ENCODE results near the gene SULT1C4. TPM values are rescaled to one million over a fixed set of nuclear protein-coding genes. Genes with fewer than 3 reads are reported as not detected.

SULT1C4 gene
- total and polyA plus RNA-seq, 5 donors: 5.2 to 23.6 (median 10.9) TPM

DNA sequence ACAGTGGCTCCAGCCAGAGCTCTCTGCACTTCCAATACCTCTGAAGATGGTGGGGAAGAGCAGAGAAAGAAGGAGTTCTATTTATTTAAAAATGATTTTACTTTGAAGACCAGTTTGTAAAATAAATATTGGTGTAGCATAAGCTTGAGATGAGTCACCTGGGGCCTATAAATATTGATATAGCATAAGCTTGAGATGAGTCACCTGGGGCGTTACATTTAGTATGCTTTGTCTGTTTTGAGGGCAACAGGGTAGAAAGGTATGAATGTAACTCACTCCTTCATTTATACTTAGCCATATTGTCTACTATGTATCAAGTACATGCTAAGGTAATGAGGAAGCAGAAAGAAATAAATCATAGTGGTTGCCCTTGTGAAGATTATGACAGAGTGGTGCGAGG is 7.7 kb upstream of the SULT1C4 start:
- Histone ChIP-seq H3K9me3 (ENCODE audit: control insufficient read depth, low read length) (no peaks in the 10 kb centered on the region), H3K27ac (ENCODE audit: low read length) (no peak overlapping the region), H3K27me3 (ENCODE audit: control insufficient read depth, insufficient read depth) (no peaks in the 10 kb centered on the region), H3K4me3 (ENCODE audit: low read length) (no peak overlapping the region), H3K4me1 (ENCODE audit: control insufficient read depth, insufficient read depth, low read length) (no peaks in the 10 kb centered on the region)
- no peak for DNase-seq
- ATAC-seq: no peak
- intact Hi-C loops (cut with DNase I): loop anchor here in 1 of 4 donors (10.0 kb wide), 1 partner anchor 215 kb away; no protein-coding TSS in a partner anchor
- WGBS: 96% methylated on average over 2 of the region's 2 CpGs

DNA sequence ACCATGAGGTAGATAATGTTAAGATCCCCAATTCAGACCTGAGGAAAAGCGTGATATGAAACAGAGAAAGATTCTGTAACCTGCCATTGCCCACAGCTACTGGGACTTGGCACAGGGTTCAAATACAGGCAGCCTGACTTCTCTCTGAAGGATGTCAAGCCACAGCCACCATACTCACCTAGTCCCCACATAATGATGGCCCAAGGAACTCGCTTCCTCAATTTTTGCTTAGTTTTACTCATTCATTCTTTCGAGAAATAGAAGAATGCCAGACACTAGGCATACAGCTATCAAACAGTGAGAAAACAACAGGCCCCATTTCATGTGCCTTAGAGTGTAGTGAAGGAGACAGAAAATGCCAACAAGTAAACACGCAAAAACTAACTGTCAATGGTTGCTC is 980 bp upstream of the SULT1C4 start:
- WGBS: 94% methylated on average over 4 of the region's 4 CpGs
- no peaks in the 10 kb centered on the region for H3K9me3 ChIP-seq (ENCODE audit: control insufficient read depth, low read length)
- ATAC-seq (no peak), DNase-seq (no peak)
- no peak overlapping the region for H3K4me3 ChIP-seq (ENCODE audit: low read length)
- no peaks in the 10 kb centered on the region for H3K4me1 ChIP-seq (ENCODE audit: control insufficient read depth, insufficient read depth, low read length)
- no peaks in the 10 kb centered on the region for H3K27me3 ChIP-seq (ENCODE audit: control insufficient read depth, insufficient read depth)
- intact Hi-C loops (cut with DNase I): loop anchor here in 1 of 4 donors (10.0 kb wide), 1 partner anchor 208 kb away; no protein-coding TSS in a partner anchor
- no peak overlapping the region for H3K27ac ChIP-seq (ENCODE audit: low read length)

DNA sequence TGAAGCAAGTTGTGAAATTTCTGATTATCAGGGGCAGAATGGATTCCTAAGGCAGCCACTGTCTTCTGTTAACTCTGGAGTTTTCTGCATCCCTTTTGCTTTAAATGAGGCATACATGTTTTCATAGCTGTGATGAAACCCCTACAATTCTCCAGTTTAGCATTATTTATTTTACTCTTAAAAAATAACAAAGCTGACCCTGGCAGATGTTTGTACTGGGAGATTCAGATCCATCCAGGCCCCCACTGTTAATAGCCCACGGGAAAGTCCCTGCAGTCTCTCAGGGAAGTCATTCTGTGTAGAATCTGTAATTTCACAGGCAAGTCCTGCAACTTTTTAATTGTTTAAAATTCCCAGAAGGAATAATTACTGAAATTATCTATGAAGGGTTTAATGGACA is 353 bp upstream of the SULT1C4 start:
- DNase-seq (no peak), ATAC-seq (peak; percentile 15 to 38)
- intact Hi-C loops (cut with DNase I): loop anchor here in 1 of 4 donors (10.0 kb wide), 1 partner anchor 207 kb away; no protein-coding TSS in a partner anchor
- Histone ChIP-seq H3K27me3 (ENCODE audit: control insufficient read depth, insufficient read depth) (no peaks in the 10 kb centered on the region), H3K27ac (ENCODE audit: low read length) (no peak overlapping the region), H3K4me1 (ENCODE audit: control insufficient read depth, insufficient read depth, low read length) (no peaks in the 10 kb centered on the region), H3K9me3 (ENCODE audit: control insufficient read depth, low read length) (no peaks in the 10 kb centered on the region), H3K4me3 (ENCODE audit: low read length) (peak overlapping the region; percentile 68)
- WGBS: 1% methylated on average over 1 of the region's 1 CpG

DNA sequence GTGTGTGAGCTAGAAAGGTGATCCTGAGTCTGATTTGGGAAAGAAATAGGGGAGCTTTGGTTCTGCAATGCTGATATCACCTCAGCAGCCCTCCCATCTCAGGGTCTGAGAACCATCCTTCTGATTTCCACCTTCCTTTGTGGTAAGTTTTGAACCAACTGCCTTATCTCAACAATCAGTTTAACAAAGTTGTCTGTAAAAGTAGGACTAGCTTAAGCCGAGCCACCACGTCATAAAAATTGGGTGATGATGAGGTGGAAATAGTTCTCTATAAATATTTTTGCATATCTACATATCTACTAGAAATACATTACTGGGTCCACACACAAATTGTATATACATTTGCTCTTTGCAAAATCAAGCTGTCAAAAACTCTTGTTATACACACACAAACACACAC is 1.1 kb downstream of the SULT1C4 start:
- WGBS: 30% methylated on average over 2 of the region's 2 CpGs
- no peaks in the 10 kb centered on the region for H3K4me1 ChIP-seq (ENCODE audit: control insufficient read depth, insufficient read depth, low read length)
- no peaks in the 10 kb centered on the region for H3K9me3 ChIP-seq (ENCODE audit: control insufficient read depth, low read length)
- DNase-seq (no peak), ATAC-seq (no peak)
- intact Hi-C loops (cut with DNase I): loop anchor here in 1 of 4 donors (10.0 kb wide), 1 partner anchor 206 kb away; no protein-coding TSS in a partner anchor
- H3K4me3 ChIP-seq (ENCODE audit: low read length): peak overlapping the region; percentile 68
- H3K27me3 ChIP-seq (ENCODE audit: control insufficient read depth, insufficient read depth): no peaks in the 10 kb centered on the region
- H3K27ac ChIP-seq (ENCODE audit: low read length): no peak overlapping the region

DNA sequence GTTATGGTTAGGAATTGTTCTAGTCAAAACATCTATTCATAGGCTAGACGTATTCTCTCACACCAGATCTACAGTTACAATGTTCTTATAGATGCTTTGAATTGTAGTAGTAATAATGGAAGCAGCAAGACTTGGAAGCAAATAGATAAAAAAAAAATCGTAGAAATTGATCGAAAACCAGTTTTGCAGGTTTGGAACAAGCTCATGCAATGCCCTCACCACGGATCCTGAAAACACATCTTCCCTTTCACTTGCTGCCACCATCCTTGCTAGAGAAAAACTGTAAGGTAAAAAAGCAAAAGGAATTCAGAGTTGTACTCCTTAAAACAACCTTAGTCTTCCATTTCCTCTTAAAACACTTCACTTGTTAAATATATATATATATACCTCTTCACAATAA is 4.4 kb downstream of the SULT1C4 start:
- Histone ChIP-seq H3K4me1 (ENCODE audit: control insufficient read depth, insufficient read depth, low read length) (no peaks in the 10 kb centered on the region), H3K9me3 (ENCODE audit: control insufficient read depth, low read length) (no peaks in the 10 kb centered on the region), H3K27me3 (ENCODE audit: control insufficient read depth, insufficient read depth) (no peaks in the 10 kb centered on the region), H3K27ac (ENCODE audit: low read length) (no peak overlapping the region), H3K4me3 (ENCODE audit: low read length) (no peak overlapping the region)
- DNase-seq (no peak), ATAC-seq (no peak)
- intact Hi-C loops (cut with DNase I): no loop called here
- WGBS: 88% methylated on average over 4 of the region's 4 CpGs

DNA sequence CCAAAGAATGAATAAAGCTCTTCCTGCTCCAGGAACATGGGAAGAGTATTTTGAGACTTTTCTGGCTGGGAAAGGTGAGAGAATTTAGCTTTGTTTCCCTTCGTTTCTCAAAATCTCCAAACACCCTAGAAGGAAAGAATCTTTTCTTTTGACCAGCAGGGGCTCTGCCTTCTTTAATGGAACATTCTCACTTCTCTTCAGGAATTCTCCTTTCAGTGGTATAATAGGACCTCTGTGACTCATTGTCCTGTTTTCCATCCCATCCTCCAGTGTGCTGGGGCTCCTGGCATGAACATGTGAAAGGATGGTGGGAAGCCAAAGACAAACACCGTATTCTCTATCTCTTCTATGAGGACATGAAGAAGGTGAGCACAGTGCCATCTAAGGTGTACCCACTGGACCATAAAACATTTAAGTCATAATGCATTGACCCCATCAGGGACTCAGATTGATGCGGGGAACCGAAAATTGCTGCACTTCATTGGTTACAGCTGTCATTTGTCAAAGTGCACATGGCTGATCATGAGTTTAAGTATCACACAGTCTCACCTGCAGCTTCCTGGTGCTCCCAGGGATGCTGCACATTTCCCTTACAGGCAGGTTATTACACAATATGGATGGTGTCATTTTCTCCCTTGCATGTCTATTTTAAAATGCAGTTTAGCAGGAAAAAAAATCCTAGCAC is 5.5 kb downstream of the SULT1C4 start:
- H3K9me3 ChIP-seq (ENCODE audit: control insufficient read depth, low read length): no peaks in the 10 kb centered on the region
- ATAC-seq (no peak), DNase-seq (no peak)
- no peaks in the 10 kb centered on the region for H3K27me3 ChIP-seq (ENCODE audit: control insufficient read depth, insufficient read depth)
- H3K4me3 ChIP-seq (ENCODE audit: low read length): no peak overlapping the region
- H3K27ac ChIP-seq (ENCODE audit: low read length): no peak overlapping the region
- intact Hi-C loops (cut with DNase I): no loop called here
- WGBS: 92% methylated on average over 4 of the region's 4 CpGs
- H3K4me1 ChIP-seq (ENCODE audit: control insufficient read depth, insufficient read depth, low read length): no peaks in the 10 kb centered on the region

DNA sequence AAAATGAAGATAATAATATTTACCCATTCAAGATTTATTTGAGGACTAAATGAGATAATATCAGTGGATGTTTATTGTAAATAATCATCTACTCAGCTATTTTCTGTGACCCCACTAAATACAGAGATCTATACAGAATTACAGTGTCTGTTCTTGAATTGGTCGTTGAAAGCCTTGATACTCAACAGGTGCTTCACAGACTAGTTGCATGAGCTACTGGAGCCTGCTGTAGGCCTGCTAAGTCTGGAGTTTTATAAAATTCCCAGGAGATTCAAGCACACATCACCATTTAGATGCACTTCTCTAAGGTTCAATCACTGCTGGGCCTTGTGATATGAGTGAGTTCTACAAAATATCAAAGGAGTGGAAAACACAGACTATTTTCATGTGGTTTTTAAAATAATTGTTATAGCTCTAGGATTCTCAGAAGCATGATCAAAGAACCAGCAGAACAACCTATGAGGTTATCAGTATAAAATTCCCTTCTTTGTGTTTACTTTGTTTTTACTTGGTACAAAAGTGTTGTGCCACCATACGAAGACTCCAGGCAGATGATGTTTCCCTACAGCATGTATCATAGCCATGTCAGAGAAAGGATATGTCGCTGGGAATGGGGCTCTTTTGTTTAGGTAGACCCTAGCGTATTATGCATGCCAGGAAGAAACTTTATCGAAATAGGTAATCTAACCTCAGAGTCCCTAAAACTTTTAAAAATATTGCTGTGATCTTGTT is 7.1 kb downstream of the SULT1C4 start:
- intact Hi-C loops (cut with DNase I): no loop called here
- no peak overlapping the region for H3K27ac ChIP-seq (ENCODE audit: low read length)
- 96% methylated on average over 5 of the region's 5 CpGs for WGBS
- no peaks in the 10 kb centered on the region for H3K27me3 ChIP-seq (ENCODE audit: control insufficient read depth, insufficient read depth)
- ATAC-seq (no peak), DNase-seq (no peak)
- no peak overlapping the region for H3K4me3 ChIP-seq (ENCODE audit: low read length)
- H3K9me3 ChIP-seq (ENCODE audit: control insufficient read depth, low read length): no peaks in the 10 kb centered on the region
- no peaks in the 10 kb centered on the region for H3K4me1 ChIP-seq (ENCODE audit: control insufficient read depth, insufficient read depth, low read length)

DNA sequence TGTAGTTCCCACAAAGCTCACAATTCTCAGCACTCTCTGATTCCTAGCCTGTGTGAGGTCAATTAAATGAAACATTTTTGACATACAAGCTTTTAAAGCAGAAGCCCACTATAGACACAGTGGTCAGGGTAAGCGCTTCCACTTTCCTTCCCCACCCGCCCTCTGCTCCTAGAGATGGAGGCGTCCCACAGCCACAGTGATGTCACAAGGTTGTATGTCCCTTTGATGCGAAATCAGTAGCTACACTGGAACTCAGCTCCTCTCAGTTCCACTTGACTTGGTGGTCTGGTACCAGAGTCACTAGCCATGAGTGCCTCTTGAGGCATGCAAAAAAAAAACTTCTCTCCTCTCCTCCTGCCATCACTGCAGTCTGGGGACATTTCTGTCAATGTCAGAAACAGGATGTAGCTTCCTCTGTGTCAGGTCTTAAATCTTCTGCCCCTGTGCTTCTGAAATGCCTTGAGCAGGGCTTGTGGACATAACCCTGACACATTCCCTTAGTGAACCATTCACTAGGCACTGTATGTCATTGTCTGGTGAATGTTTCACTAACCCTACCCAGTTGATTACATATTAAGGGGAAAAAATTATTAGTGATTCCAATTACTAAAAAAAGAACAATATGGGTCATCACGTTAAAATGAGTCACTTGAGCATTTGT is 7.8 kb downstream of the SULT1C4 start:
- ATAC-seq (no peak), DNase-seq (no peak)
- no peaks in the 10 kb centered on the region for H3K27me3 ChIP-seq (ENCODE audit: control insufficient read depth, insufficient read depth)
- no peaks in the 10 kb centered on the region for H3K9me3 ChIP-seq (ENCODE audit: control insufficient read depth, low read length)
- no peaks in the 10 kb centered on the region for H3K4me1 ChIP-seq (ENCODE audit: control insufficient read depth, insufficient read depth, low read length)
- H3K27ac ChIP-seq (ENCODE audit: low read length): no peak overlapping the region
- intact Hi-C loops (cut with DNase I): no loop called here
- 91% methylated on average over 5 of the region's 5 CpGs for whole genome bisulfite sequencing
- H3K4me3 ChIP-seq (ENCODE audit: low read length): no peak overlapping the region

DNA sequence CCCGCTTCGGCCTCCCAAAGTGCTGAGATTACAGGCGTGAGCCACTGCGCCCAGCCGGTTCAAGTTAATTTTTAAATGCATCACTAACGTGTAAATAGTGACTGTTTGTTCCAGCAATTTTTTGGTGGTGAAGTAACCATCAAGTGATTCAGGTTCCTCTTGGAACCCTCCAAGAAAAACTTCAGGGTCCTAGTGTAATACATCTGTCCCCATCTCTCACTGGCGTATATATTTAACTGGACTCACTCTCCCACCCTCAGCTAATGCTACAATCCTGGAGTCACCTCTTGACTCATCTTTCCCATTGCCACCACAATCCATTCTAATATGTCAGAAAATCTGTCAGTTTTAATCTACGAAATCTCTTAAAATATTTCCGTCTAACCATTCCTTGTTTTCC is 10.3 kb downstream of the SULT1C4 start:
- Histone ChIP-seq H3K27me3 (ENCODE audit: control insufficient read depth, insufficient read depth) (no peaks in the 10 kb centered on the region), H3K4me3 (ENCODE audit: low read length) (no peak overlapping the region), H3K9me3 (ENCODE audit: control insufficient read depth, low read length) (no peaks in the 10 kb centered on the region), H3K4me1 (ENCODE audit: control insufficient read depth, insufficient read depth, low read length) (no peaks in the 10 kb centered on the region), H3K27ac (ENCODE audit: low read length) (no peak overlapping the region)
- DNase-seq (no peak), ATAC-seq (no peak)
- intact Hi-C loops (cut with DNase I): no loop called here
- 95% methylated on average over 9 of the region's 9 CpGs for WGBS

DNA sequence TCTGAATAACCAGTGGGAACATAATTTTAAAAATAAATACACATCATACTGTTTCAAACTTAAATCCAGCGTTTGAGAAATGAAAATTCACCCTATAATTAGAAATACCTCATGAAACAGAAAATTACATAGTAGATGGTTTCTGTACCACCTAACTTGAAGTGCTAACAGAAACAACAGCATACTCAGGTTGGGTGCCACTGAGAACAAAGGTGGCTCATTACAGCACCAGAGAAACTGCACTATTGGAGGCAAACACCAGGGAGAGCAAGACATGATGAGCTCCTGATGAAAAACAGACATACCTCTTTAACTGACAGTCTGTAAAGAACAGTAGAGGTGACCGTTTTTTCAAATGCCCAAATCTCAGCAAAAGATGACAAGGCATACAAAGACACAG is 12.6 kb downstream of the SULT1C4 start:
- Histone ChIP-seq H3K4me1 (ENCODE audit: control insufficient read depth, insufficient read depth, low read length) (no peaks in the 10 kb centered on the region), H3K4me3 (ENCODE audit: low read length) (no peak overlapping the region), H3K27me3 (ENCODE audit: control insufficient read depth, insufficient read depth) (no peaks in the 10 kb centered on the region), H3K9me3 (ENCODE audit: control insufficient read depth, low read length) (no peaks in the 10 kb centered on the region), H3K27ac (ENCODE audit: low read length) (no peak overlapping the region)
- DNase-seq (no peak), ATAC-seq (no peak)
- intact Hi-C loops (cut with DNase I): no loop called here
- 67% methylated on average over 2 of the region's 2 CpGs for WGBS

DNA sequence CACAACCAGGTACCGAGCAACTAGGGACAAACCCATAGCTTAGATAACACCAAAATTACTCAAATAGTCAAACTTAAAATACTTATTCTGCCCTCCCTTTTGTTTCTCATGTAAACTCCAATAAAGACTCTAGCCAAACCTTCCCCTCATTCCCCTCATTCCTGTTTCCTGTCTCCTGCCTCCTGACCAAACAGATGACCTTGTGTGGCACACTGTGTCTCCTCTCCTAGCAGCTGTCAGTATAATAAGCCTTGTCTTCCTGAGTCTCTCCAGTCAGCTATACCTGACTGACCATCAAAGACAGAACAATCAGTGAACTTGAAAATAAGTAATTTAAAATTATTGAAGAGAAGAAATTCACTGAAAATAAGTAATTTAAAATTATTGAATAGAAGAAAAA is 14.3 kb downstream of the SULT1C4 start:
- no peak overlapping the region for H3K4me3 ChIP-seq (ENCODE audit: low read length)
- H3K27ac ChIP-seq (ENCODE audit: low read length): no peak overlapping the region
- H3K27me3 ChIP-seq (ENCODE audit: control insufficient read depth, insufficient read depth): no peaks in the 10 kb centered on the region
- H3K4me1 ChIP-seq (ENCODE audit: control insufficient read depth, insufficient read depth, low read length): no peaks in the 10 kb centered on the region
- no peak for ATAC-seq
- WGBS: 95% methylated on average over 1 of the region's 1 CpG
- DNase-seq: no peak
- H3K9me3 ChIP-seq (ENCODE audit: control insufficient read depth, low read length): no peaks in the 10 kb centered on the region
- intact Hi-C loops (cut with DNase I): no loop called here

All from right cardiac atrium (tissue), 5 donors.